ENCODE results near the gene BARHL1.

DNA sequence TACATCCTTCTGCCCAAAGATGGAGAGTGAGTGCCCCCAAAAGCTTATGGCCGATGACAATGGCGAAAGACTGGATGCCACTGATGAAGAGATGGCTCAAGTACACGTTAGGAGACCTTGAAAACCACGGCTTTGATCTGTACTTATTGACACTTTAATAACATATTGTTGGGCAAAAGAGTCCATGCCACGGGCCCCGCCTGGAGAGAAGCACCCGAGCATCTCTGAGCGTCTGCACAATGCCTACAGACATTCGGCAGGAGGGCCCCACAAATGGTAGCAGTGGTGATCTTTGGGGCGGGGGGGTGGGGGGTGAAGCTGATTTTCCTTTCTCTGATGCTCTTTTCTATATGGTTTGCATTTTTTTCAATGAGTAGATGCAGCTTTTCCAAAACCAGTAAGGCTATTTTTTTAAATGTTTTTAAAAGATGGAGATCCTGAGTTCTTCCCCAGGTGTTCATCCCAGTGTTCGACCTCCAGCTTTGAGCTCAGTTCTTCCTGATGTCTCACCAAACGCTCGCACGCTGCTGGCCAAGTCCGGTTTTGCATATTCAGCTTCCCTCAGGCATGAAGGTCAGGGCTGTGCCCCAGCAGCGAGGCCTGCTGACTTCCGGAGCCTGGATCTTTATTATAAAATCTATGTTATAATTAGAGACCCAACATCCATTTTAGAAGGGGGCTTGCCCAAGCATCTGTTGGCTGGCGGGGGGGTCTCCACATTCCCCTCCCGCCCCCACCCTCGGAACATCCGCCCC lies 34.3 kb upstream of the BARHL1 start:
- TF ChIP-seq, protein P1, sequence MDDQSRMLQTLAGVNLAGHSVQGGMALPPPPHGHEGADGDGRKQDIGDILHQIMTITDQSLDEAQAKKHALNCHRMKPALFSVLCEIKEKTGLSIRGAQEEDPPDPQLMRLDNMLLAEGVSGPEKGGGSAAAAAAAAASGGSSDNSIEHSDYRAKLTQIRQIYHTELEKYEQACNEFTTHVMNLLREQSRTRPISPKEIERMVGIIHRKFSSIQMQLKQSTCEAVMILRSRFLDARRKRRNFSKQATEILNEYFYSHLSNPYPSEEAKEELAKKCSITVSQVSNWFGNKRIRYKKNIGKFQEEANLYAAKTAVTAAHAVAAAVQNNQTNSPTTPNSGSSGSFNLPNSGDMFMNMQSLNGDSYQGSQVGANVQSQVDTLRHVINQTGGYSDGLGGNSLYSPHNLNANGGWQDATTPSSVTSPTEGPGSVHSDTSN (IDR thresholded peaks at IDR 0.05), result no peak
- TF ChIP-seq EHMT2 (IDR thresholded peaks at IDR 0.05; ENCODE audit: low read depth), result no peak
- TF ChIP-seq, protein P2, sequence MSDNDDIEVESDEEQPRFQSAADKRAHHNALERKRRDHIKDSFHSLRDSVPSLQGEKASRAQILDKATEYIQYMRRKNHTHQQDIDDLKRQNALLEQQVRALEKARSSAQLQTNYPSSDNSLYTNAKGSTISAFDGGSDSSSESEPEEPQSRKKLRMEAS (IDR thresholded peaks at IDR 0.05), result no peak
- TF ChIP-seq ESRRA (IDR thresholded peaks at IDR 0.05; ENCODE audit: borderline replicate concordance, low read length), result no peak
